ENCODE measurements around the gene MYCN. TPM values are rescaled to one million over a fixed set of nuclear protein-coding genes. Genes with fewer than 3 reads are reported as not detected.

The MYCN gene
- total RNA-seq, 4 donors from 2014 or later = 0.21 to 0.95 (median 0.33) TPM

DNA sequence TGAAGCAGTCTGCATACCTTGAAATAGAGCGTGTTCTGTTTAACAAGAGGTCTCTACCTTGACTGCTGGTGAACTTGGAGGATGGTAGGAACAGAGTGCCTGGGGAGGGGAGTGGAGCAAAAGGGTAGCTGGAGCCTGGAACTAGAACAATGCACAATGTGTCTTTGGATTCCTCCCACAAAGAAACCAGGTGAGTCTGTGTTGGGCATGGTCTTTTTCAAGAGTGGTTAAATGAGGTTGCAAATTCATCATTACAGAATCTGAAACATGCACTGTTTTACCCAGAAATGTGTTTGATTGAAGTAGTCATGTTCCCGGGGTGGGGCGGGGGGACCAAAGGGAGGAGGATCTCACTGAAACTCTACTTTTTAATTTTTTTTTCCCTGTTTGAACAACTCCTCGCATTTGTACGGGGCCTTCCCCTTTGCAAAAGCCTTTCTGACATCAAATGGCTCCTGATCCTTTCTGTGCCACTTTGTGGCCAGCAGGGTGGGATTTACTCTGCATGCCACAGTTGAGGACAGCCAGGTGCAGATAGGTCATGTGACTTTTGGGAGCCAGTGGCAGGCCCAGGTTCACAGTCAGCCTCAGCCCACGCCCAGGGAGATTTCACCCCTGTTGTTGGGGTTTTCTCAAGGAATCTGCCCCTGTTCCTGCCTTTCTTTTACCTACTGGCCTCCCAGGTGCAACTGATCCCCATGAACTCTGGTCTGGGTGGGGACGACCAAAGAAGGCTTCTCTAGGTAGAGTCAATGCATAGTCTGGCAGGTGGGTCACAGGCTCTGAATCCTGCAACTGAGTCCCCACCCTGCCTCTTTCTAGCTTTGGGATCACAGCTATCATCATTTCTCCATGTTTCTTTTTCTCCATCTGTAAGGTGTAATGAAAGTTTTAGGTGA, 28.2 kb downstream of the MYCN start:
- DNase-seq = no peak
- no peaks in the 10 kb centered on the region for H3K36me3 ChIP-seq
- H3K27ac ChIP-seq = no peak overlapping the region
- peaks cover 0 to 4% (median 0%) of the 10 kb centered on the region in 4 donors for H3K27me3 ChIP-seq
- intact Hi-C loops (cut with DNase I) = no loop called here
- H3K4me3 ChIP-seq = no peak overlapping the region
- no peaks in the 10 kb centered on the region for H3K9me3 ChIP-seq
- WGBS, 2 donors = 70 to 80% methylated on average over 7 of the region's 7 CpGs
- peaks cover 0 to 20% (median 4%) of the 10 kb centered on the region in 3 donors for H3K4me1 ChIP-seq
- TF ChIP-seq, protein P1, sequence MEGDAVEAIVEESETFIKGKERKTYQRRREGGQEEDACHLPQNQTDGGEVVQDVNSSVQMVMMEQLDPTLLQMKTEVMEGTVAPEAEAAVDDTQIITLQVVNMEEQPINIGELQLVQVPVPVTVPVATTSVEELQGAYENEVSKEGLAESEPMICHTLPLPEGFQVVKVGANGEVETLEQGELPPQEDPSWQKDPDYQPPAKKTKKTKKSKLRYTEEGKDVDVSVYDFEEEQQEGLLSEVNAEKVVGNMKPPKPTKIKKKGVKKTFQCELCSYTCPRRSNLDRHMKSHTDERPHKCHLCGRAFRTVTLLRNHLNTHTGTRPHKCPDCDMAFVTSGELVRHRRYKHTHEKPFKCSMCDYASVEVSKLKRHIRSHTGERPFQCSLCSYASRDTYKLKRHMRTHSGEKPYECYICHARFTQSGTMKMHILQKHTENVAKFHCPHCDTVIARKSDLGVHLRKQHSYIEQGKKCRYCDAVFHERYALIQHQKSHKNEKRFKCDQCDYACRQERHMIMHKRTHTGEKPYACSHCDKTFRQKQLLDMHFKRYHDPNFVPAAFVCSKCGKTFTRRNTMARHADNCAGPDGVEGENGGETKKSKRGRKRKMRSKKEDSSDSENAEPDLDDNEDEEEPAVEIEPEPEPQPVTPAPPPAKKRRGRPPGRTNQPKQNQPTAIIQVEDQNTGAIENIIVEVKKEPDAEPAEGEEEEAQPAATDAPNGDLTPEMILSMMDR (IDR thresholded peaks at IDR 0.05) = no peak
- TF ChIP-seq POLR2A (IDR thresholded peaks at IDR 0.05) = no peak

DNA sequence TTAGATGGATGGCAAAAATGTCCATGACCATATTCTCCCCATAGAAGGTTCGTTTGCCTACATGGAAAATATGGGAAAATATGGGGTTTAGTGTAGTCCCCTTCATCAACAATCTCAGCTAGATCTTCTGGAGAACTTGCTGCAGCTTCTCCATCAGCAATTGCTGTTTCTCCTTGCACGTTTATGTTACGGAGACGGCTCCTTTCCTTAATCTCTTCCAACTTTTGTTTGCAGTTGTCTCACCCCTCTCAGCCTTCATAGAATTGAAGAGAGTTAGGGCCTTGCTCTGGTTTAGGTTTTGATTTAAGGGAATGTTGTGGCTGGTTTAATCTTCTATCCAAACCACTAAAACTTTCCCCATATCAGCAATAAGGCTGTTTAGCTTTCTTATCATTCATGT, 28.9 kb downstream of the MYCN start:
- TF ChIP-seq POLR2A (IDR thresholded peaks at IDR 0.05) = no peak
- TF ChIP-seq, protein P1 (IDR thresholded peaks at IDR 0.05) = no peak
- intact Hi-C loops (cut with DNase I) = no loop called here
- WGBS, 2 donors = 66 to 84% methylated on average over 4 of the region's 4 CpGs
- Histone ChIP-seq H3K4me3 (no peak overlapping the region), H3K4me1 (peaks cover 0 to 16% (median 4%) of the 10 kb centered on the region in 3 donors), H3K27ac (no peak overlapping the region), H3K27me3 (peaks cover 0 to 4% (median 0%) of the 10 kb centered on the region in 4 donors), H3K36me3 (no peaks in the 10 kb centered on the region), H3K9me3 (no peaks in the 10 kb centered on the region)
- no peak for DNase-seq

DNA sequence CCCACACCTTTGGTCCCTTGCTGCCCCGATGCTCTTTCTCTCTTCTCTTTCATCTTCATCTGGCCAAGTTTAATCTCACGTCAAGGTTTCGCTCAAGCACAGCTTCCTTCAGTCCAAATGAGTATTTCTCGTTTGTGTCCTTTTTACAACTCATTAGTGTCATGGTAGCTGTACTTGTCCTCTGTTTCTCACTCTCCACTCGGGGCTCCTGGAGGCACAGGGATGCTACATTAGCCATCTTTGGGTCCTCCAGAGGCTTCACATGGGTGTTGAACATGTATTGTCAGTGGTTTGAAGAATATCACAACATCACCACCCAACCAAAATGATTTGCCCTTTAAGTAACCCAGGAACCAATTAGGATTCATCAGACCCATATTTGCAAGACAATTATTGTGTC, 30.4 kb downstream of the MYCN start:
- WGBS, 2 donors = 75 to 76% methylated on average over 5 of the region's 5 CpGs
- H3K36me3 ChIP-seq = no peaks in the 10 kb centered on the region

DNA sequence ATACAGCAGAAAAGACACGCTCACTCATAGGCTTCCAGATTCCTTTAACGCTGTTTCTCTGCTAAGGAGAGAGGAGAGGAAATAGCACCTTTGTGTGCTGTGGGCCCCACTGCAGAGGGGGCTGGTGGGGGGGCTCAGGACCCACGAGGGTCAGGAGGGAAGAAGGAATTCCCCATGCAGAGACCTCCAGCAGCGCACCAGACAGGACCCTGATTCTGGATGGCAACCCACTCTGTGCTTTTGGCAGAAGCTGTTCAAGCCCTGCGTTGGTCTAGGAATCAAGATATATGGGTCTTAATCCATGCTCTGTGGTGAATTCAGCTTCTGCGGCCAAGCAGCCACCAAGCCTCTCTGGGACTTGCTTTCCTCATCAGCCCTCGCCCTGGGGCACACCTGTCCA, 31.0 kb downstream of the MYCN start:
- peaks cover 0 to 4% (median 0%) of the 10 kb centered on the region in 4 donors for H3K27me3 ChIP-seq
- TF ChIP-seq, protein P1 (IDR thresholded peaks at IDR 0.05) = no peak
- TF ChIP-seq POLR2A (IDR thresholded peaks at IDR 0.05) = no peak
- no peaks in the 10 kb centered on the region for H3K4me1 ChIP-seq
- 38 to 57% methylated on average over 3 to 4 of the region's 7 CpGs for whole genome bisulfite sequencing, 2 donors
- H3K4me3 ChIP-seq = no peak overlapping the region
- no peaks in the 10 kb centered on the region for H3K9me3 ChIP-seq
- DNase-seq = no peak
- intact Hi-C loops (cut with DNase I) = no loop called here
- no peak overlapping the region for H3K27ac ChIP-seq
- H3K36me3 ChIP-seq = no peaks in the 10 kb centered on the region

More for the DNA sequence above, 30.4 kb downstream of the MYCN start:
- peaks cover 0 to 4% (median 0%) of the 10 kb centered on the region in 4 donors for H3K27me3 ChIP-seq
- H3K4me1 ChIP-seq = peaks cover 0 to 2% (median 0%) of the 10 kb centered on the region in 3 donors
- intact Hi-C loops (cut with DNase I) = no loop called here
- no peak overlapping the region for H3K27ac ChIP-seq
- DNase-seq = no peak
- no peaks in the 10 kb centered on the region for H3K9me3 ChIP-seq
- H3K4me3 ChIP-seq = no peak overlapping the region
- TF ChIP-seq, protein P1 (IDR thresholded peaks at IDR 0.05) = no peak
- no peak for TF ChIP-seq POLR2A (IDR thresholded peaks at IDR 0.05)

DNA sequence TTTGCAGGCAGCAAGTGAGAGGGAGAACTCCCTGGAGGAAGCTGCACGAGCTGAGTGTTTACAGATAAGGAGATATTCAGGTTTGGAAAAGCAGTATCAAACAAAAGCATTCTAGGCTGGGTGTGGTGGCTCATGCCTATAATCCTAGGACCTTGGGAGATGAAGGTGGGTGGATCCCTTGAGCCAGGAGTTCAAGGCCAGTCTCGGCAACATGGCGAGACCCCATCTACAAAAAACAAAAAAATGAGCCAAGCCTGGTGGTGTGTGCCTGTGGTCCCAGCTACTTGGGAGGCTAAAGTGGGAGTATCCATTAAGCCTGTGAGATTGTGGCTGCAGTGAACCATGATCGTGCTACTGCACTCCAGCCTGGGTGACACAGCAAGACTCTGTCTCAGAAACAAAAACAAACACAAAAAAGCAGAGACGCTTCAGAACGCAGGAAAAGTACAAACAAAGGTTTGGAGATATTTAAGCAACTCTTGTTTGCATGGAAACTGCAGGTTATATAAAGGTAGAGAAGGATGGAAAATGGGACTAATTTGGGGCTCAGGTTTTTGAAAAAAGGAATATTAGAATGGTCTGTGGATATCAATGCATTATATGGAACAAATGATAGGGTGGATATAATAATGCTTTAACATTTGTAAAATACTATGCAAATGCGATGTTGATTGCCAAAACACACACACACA, 31.6 kb downstream of the MYCN start:
- no peak for DNase-seq
- peaks cover 0 to 4% (median 0%) of the 10 kb centered on the region in 4 donors for H3K27me3 ChIP-seq
- TF ChIP-seq, protein P1 (IDR thresholded peaks at IDR 0.05) = no peak
- TF ChIP-seq POLR2A (IDR thresholded peaks at IDR 0.05) = no peak
- H3K27ac ChIP-seq = no peak overlapping the region
- H3K9me3 ChIP-seq = no peaks in the 10 kb centered on the region
- H3K36me3 ChIP-seq = no peaks in the 10 kb centered on the region
- 68 to 83% methylated on average over 6 to 7 of the region's 7 CpGs for WGBS, 2 donors
- intact Hi-C loops (cut with DNase I) = no loop called here
- H3K4me3 ChIP-seq = no peak overlapping the region
- H3K4me1 ChIP-seq = no peaks in the 10 kb centered on the region

Data from esophagus squamous epithelium (tissue), 5 donors.